RWPE1 (cell line): ENCODE results near the gene CBARP.

Experiments
- CTCF ChIA-PET: fragments of 350-600 bp; sonication (Branson Sonifier 250); formaldehyde crosslinking; extraction: SDS; loops from one replicate; lab custom pipeline; 2021; lab: Yijun Ruan, JAX
- POLR2A ChIA-PET: fragments of 400-600 bp; formaldehyde crosslinking; extraction: SDS; loops from one replicate; lab custom pipeline; 2020; ENCODE audit warnings: antibody characterized with exemption; ENCODE audit not compliant: low non-redundant PET; lab: Yijun Ruan, JAX
- DNase-seq: peaks from one replicate; pipeline ENCODE4 v3.0.0; 2012; ENCODE audit warnings: low spot score
- H3K27ac ChIP-seq: fragments of 450-650 bp; 2 replicates; pipeline ENCODE4 v1.5.1; 2017
- TF ChIP-seq, protein P1 (sequence below): fragments of 450-650 bp; conservative IDR thresholded peaks from 2 replicates; pipeline ENCODE4 v1.5.1; 2017; ENCODE audit warnings: low read depth, mild to moderate bottlenecking

The CBARP gene

GRCh38 chr19:1264801-1265614, 27.2 kb upstream of the CBARP start:
- TF ChIP-seq, protein P1, sequence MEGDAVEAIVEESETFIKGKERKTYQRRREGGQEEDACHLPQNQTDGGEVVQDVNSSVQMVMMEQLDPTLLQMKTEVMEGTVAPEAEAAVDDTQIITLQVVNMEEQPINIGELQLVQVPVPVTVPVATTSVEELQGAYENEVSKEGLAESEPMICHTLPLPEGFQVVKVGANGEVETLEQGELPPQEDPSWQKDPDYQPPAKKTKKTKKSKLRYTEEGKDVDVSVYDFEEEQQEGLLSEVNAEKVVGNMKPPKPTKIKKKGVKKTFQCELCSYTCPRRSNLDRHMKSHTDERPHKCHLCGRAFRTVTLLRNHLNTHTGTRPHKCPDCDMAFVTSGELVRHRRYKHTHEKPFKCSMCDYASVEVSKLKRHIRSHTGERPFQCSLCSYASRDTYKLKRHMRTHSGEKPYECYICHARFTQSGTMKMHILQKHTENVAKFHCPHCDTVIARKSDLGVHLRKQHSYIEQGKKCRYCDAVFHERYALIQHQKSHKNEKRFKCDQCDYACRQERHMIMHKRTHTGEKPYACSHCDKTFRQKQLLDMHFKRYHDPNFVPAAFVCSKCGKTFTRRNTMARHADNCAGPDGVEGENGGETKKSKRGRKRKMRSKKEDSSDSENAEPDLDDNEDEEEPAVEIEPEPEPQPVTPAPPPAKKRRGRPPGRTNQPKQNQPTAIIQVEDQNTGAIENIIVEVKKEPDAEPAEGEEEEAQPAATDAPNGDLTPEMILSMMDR: no peak
- POLR2A ChIA-PET: interaction anchor here (0.5 to 1.0 kb wide), 4 partner anchors 12 to 759 kb away, joined by 3 read pairs; partner anchors contain the start of gene ATP5F1D
- peak; percentile 81 for DNase-seq
- H3K27ac ChIP-seq: peak overlapping the region; percentile 100
- CTCF ChIA-PET: interaction anchor here (1.8 to 10.3 kb wide), 2 partner anchors 16 to 20 kb away, joined by 4 to 116 read pairs; no protein-coding TSS in a partner anchor

- CTCF ChIA-PET: interaction anchor here (0.6 to 10.3 kb wide), 2 partner anchors 18 to 31 kb away, joined by 3 to 116 read pairs; no protein-coding TSS in a partner anchor
- TF ChIP-seq, protein P1: no peak
- POLR2A ChIA-PET: interaction anchor here (0.5 kb wide), 1 partner anchor 181 kb away, joined by 5 read pairs; no protein-coding TSS in a partner anchor
- DNase-seq: no peak
- H3K27ac ChIP-seq: peak overlapping the region; percentile 100
These were observed 25.4 kb upstream of the CBARP start for GRCh38 chr19:1263188-1263587.

GRCh38 chr19:1262623-1263123, 24.9 kb upstream of the CBARP start:
- ChIA-PET CTCF (interaction anchor here (0.6 to 10.3 kb wide), 2 partner anchors 18 to 31 kb away, joined by 3 to 116 read pairs; no protein-coding TSS in a partner anchor), POLR2A (interaction anchor here (0.5 to 1.1 kb wide), 2 partner anchors 10 to 182 kb away, joined by 5 to 12 read pairs; no protein-coding TSS in a partner anchor)
- H3K27ac ChIP-seq: peak overlapping the region; percentile 100
- no peak for DNase-seq
- TF ChIP-seq, protein P1: no peak

DNA sequence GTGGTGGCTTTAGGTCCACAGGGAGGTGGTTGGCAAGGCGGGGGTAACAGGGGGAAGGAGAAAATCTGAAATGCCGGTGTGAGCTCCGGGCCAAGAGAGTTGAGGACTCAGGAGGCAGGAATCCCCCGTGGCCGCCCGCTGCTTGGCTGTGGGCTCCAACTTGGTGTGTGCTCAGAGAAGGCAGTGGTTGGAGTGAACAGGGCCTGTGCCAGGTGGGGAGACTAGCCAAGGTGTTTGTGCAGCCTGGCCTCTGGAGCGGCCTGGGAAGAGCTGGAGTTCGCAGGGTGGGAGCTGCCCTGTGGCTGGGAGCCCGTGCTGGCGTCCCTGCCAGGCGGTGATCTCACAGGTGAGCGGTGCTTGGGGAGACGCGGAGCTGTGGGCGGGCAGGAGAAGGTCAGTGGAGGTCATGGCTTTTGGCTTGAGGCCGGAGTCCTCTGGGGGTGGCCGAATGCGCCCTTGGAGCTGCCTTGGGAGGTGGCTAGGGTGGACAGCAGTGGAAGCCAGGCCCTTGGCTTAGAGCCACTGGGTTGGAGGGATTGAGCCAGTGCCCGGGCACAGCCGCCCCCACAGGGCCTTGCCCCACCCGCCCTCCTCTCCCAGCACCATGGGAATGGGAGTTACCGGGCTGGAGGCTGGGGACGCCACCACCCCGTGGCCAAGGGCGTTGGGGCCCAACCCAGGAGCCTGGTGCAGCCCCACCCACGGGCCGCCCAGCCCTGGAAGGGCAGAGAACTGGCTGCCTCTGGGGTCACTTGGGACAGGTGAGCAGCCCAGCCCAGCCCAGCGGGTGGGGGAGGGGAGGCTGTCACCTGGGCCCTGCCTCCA, 24.2 kb upstream of the CBARP start:
- DNase-seq: peak; percentile 60
- ChIA-PET POLR2A (interaction anchor here (0.6 to 1.1 kb wide), 2 partner anchors 9 to 116 kb away, joined by 3 to 12 read pairs; no protein-coding TSS in a partner anchor), CTCF (interaction anchor here (0.6 to 10.3 kb wide), 2 partner anchors 17 to 161 kb away, joined by 3 to 116 read pairs; no protein-coding TSS in a partner anchor)
- peak overlapping the region; percentile 100 for H3K27ac ChIP-seq
- TF ChIP-seq, protein P1: no peak

DNA sequence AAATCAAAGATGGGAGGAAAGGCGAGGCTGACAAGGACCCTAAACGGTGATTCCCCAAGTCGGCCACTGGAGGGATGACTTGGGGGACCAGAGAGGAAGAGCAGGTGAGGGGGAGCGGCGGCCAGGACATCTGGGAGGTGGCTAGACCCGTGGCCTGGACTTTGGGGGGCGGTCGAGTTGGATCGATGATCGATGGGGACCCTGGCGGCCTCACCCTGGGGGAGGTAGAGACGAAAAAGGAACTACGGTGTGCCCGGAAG, 23.7 kb upstream of the CBARP start:
- DNase-seq: no peak
- CTCF ChIA-PET: interaction anchor here (0.6 to 10.3 kb wide), 2 partner anchors 17 to 160 kb away, joined by 3 to 116 read pairs; no protein-coding TSS in a partner anchor
- POLR2A ChIA-PET: interaction anchor here (1.1 kb wide), 1 partner anchor 8 kb away, joined by 12 read pairs; no protein-coding TSS in a partner anchor

More for the DNA sequence above, 23.7 kb upstream of the CBARP start:
- peak overlapping the region; percentile 100 for H3K27ac ChIP-seq
- TF ChIP-seq, protein P1: no peak
